ENCODE measurements around the gene CSF3.
A peak's percentile ranks its signal among the peaks of the same experiment; 100 is the strongest.

The CSF3 gene

GRCh38 chr17:40015005-40015997 lies at the start of gene CSF3:
TSS of gene CSF3 (plus strand) at chr17:40015440. CDS start at chr17:40015475, 35 bp downstream.
- no peak for DNase-seq

- DNase-seq: no peak
Measured at GRCh38 chr17:39966771-39967170, 48.5 kb upstream of the CSF3 start.

GRCh38 chr17:39968761-39969160 lies 46.5 kb upstream of the CSF3 start:
- DNase-seq: no peak

GRCh38 chr17:39969375-39969774 lies 45.9 kb upstream of the CSF3 start:
- no peak for DNase-seq

GRCh38 chr17:39970157-39970692 lies 45.0 kb upstream of the CSF3 start:
- DNase-seq: no peak

GRCh38 chr17:39971076-39971603 lies 44.1 kb upstream of the CSF3 start:
- DNase-seq: no peak

GRCh38 chr17:39972271-39972670 lies 43.0 kb upstream of the CSF3 start:
- DNase-seq: no peak

- no peak for DNase-seq
Measured at GRCh38 chr17:39973496-39973895, 41.7 kb upstream of the CSF3 start.

GRCh38 chr17:39974433-39974832 lies 40.8 kb upstream of the CSF3 start:
- no peak for DNase-seq

GRCh38 chr17:39975801-39976200 lies 39.4 kb upstream of the CSF3 start:
- no peak for DNase-seq

- no peak for DNase-seq
Measured at GRCh38 chr17:39979016-39979670, 36.1 kb upstream of the CSF3 start.

GRCh38 chr17:39979893-39980350 lies 35.3 kb upstream of the CSF3 start:
- peak; percentile 6 for DNase-seq

GRCh38 chr17:39980351-39981206 lies 34.7 kb upstream of the CSF3 start, which contains the start of gene PSMD3:
TSS of gene PSMD3 (plus strand) at chr17:39980807. CDS start at chr17:39980971, 164 bp downstream.
- DNase-seq: peak; percentile 98

GRCh38 chr17:39981207-39981741 lies 34.0 kb upstream of the CSF3 start:
- DNase-seq: no peak

GRCh38 chr17:39981766-39982375 lies 33.4 kb upstream of the CSF3 start:
- DNase-seq: no peak

- DNase-seq: no peak
Measured at GRCh38 chr17:39988206-39988810, 26.9 kb upstream of the CSF3 start.

- no peak for DNase-seq
Measured at GRCh38 chr17:39994448-39994847, 20.8 kb upstream of the CSF3 start.

GRCh38 chr17:39995438-39995837 lies 19.8 kb upstream of the CSF3 start:
- DNase-seq: no peak

- no peak for DNase-seq
Measured at GRCh38 chr17:39996162-39996561, 19.1 kb upstream of the CSF3 start.

- DNase-seq: no peak
Measured at GRCh38 chr17:39996800-39997199, 18.4 kb upstream of the CSF3 start.

- DNase-seq: no peak
Measured at GRCh38 chr17:39997543-39997942, 17.7 kb upstream of the CSF3 start.

Data from activated gamma-delta T cell treated with Interleukin-2 at 50 U/mL for 16 hours (primary cell).